Inflammatory macrophage treated with lipopolysaccharide for 4 hours (primary cell): ENCODE measurements around the gene GPAT3.
A peak's percentile ranks its signal among the peaks of the same experiment; 100 is the strongest.
"Not testable (repeated sequence)": the region's sequence is repeated elsewhere in the genome, so short reads cannot be mapped to it uniquely, and the experiment has no call there.

ENCODE experiments used
- DNase-seq: peaks from one replicate; pipeline ENCODE4 v3.0.0-alpha.2; 2020

GPAT3 gene

GRCh38 chr4:83552924-83553323 lies 17.0 kb downstream of the GPAT3 start:
- peak; percentile 19 for DNase-seq

- peak; percentile 73 for DNase-seq
Observed at GRCh38 chr4:83556006-83556707, 20.2 kb downstream of the GPAT3 start.

DNA sequence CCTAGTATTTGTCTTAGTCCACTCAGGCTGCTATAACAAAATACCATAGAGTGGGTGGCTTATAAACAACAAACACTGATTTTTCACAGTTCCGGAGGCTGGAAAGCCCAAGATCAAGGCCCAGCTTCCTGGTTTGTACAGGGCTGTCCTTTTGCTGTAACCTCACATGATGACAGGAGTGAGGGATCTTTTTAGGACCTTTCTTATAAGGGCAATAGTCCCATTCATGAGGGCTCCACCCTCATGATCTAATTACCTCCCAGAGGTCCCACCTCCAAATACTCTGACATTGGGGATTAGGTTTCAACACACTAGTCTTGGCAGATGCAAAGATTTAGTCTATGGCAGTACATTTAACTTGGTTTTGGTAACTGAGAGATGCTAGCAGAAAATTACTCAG lies 20.9 kb downstream of the GPAT3 start:
- DNase-seq, result peak; percentile 81

DNA sequence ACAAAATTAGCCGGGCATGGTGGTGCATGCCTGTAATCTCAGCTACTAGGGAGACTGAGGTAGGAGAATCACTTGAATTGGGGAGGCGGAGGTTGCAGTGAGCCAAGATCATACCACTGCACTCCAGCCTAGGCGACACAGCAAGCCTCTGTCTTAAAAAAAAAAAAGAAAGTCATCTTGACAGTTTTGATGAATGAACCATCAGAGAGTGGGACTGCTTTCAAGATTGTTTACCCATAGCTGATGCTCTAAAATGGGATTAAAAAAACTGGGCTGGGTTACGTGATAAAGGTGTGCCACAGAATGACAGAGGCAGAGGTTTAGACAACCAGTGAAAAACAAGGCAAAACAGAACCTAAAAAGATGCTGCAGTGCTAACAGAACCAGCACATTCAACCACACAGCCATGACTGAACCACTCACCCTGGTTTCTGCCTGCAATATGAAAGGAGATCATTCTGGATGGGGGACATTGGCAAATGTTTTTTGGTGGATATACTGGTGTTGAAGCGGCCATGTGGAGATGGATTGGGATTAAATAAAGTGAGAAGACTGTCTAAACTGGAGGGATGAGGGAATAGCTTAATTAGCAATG lies 22.2 kb downstream of the GPAT3 start:
- no peak for DNase-seq

- peak; percentile 87 for DNase-seq
Observed at GRCh38 chr4:83558680-83559079, 22.8 kb downstream of the GPAT3 start.

GRCh38 chr4:83560523-83560922 lies 24.6 kb downstream of the GPAT3 start:
- no peak for DNase-seq

DNA sequence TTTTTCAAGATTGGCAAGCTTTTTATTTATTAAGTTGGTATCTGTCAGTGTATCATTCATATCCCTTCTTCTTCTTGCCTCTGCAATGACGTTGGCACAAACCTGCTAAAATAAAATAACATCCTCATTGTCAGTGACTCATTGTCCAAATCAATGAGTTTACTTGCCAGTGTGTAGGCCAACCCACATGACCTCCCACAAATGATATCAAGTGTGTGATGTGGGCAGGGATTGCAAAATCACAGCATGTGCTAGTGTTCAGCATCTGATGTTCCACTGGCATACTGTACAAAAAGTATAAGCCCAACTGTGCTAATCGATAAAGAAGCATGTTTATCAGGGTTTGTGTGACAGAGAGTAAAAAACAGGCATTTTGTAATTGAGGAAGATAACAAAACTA lies 25.5 kb downstream of the GPAT3 start:
- peak; percentile 92 for DNase-seq

DNA sequence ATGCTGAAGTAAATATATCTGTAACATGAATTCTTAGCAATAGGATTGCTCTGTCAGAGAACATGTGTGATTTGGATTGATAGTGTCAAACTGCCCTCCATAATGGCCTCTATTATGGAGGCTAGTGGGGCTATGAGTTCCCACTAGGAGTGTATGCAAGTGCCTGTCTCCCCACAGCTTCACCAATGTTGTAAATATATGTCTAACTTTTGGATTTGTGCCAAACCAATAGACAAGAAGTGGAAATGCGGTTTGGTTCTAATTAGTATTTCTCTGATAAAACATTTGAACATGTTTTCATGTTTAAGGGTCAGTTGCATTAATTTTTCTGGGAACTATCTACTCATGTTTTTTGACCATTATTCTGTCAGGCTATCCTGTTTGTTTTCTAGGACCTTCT lies 28.1 kb downstream of the GPAT3 start:
- DNase-seq, result no peak

GRCh38 chr4:83568062-83568461 lies 32.2 kb downstream of the GPAT3 start:
- DNase-seq, result peak; percentile 91

GRCh38 chr4:83569429-83569828 lies 33.5 kb downstream of the GPAT3 start:
- DNase-seq, result no peak

DNA sequence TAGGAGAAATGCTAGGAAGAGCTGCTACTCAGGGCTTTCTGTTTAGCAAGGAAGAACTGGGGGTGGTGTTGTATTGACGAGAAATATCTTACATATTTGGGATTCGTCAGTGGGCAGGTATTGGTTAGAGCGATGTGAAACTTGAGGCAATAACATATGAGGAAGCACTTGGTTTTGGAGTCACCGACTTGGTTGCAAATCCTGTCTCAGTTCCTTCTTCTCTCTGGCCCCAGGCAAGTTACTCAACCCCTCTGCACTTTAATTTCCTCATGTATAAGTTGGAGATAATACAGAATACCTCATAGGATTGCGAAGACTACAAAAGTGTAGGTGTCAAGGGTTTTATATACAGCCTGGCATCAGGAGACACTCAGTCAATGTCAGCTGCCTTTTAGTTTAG lies 34.1 kb downstream of the GPAT3 start:
- peak; percentile 98 for DNase-seq

GRCh38 chr4:83572848-83573247 lies 36.9 kb downstream of the GPAT3 start:
- no peak for DNase-seq

DNA sequence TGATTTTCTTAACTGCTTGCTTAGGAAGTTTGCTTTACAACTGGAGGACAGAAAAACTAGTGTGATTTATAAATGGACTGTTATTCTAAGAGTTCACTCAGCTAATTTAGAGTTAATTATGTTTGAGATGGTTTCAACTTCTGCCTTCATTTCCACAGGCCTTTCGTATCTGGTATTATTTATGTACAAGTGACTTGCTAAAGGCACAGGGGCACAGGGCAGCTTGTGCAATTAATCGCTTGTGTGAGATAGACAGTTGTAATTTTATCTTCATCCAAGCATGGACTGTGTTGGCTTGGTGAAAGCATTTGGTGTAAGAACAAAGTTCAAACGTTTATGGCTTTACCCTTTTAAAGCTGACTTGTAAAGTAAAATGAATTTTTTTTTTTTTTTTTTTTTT lies 38.3 kb downstream of the GPAT3 start:
- DNase-seq, result no peak

DNA sequence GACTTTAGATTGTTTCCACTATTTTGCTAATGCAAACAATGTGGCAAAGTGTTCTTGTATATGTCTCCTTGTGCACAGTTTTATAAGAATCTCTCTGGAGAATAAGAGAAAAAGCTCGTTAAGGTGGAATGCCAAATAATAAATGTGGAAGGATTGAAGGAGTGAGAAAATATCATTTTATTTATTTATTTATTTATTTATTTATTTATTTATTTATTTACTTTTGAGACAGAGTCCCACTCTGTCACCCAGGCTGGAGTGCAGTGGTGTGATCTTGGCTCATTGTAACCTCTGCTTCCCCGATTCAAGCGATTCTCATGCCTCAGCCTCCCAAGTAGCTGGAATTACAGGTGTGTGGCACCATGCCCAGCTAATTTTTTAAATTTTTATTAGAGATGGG lies 40.3 kb downstream of the GPAT3 start:
- DNase-seq, result not testable (repeated sequence)

DNA sequence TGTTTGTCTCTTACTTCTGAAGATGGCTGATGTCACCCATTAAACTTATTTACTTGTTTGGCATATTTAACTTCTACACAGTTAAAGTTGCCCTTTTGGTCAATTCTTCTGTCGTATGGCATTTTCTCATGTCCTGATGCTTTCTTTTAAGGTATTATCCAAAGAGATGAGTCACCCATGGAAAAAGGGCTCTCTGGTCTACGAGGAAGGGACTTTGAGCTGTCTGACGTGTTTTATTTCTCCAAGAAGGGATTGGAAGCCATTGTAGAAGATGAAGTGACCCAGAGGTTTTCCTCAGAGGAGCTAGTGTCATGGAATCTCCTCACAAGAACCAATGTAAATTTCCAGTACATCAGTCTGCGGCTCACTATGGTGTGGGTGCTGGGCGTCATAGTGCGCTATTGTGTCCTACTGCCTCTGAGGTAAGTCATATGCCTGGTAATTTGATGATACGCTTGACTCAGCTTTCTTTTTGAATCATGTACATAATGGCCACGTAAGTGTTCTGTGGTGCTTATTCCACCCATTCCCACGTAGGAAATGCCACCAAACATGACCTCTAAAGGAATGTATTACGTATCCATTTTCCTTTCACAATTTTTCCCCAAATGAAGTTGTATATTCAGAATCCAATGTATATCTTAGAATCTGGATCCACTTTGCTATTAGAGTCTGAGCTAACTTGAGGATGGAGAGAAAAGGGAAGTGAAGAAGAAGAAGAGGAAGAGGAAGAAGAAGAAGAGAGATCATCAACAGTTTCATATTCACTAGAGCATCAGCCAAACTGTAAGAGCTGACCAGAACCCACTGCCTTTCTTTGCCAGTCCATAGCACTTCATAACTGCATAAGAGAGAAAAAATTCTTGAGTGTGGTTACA lies 45.7 kb downstream of the GPAT3 start:
- peak; percentile 75 for DNase-seq

- DNase-seq, result no peak
Observed at GRCh38 chr4:83582289-83582785, 46.4 kb downstream of the GPAT3 start.

- no peak for DNase-seq
Observed at GRCh38 chr4:83585982-83586508, 50.1 kb downstream of the GPAT3 start.

- DNase-seq, result no peak
Observed at GRCh38 chr4:83589279-83589678, 53.4 kb downstream of the GPAT3 start.

- no peak for DNase-seq
Observed at GRCh38 chr4:83591056-83591455, 55.1 kb downstream of the GPAT3 start.

GRCh38 chr4:83591730-83592129 lies 55.8 kb downstream of the GPAT3 start:
- no peak for DNase-seq

DNA sequence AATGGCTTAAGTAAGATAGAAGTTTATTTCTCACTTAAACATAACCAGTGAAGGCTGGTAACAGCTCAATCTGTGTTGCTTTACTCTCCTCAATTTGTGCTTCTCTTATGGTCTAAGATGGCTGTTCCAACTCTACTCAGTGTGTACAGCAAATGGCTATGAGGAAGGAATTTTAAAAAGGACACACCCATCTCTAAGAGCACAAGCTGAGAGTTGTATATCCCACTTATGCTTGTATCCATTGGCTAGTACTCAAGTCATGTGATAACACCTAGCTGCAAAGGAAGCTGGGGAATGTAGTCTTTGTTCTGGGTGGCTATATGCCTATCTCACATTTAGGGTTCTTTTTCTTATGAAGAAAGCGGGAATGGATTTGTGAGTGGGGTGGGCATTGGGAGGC lies 63.3 kb downstream of the GPAT3 start:
- DNase-seq, result peak; percentile 38

DNA sequence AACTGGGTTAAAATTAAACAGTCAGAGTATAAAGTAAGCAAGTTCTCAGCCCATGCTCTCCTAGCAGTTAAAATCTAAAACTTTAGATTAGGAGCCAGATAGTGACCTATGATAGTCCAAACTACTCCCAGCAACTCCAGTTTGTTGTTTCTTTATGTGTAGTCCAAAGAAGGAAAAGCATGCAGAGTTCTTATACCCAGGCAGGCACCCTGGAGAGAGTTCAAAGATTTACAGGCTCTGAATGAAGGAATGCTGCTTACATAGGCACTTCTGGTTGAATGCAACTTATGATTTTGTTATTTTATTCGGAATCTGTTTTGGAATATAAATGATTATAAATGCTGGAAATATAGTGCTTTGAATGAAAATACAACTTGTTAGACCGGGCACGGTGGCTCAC lies 67.2 kb downstream of the GPAT3 start:
- no peak for DNase-seq

GRCh38 chr4:83604321-83604720 lies 68.4 kb downstream of the GPAT3 start:
- peak; percentile 90 for DNase-seq
